Ectodermal cell (in vitro differentiated cells): Measurements from ENCODE around the gene KMT2E.

Experiments
- H3K27ac ChIP-seq: 2 replicates; pipeline ENCODE4 v1.7.0; 2013; ENCODE audit warnings: mild to moderate bottlenecking, low read depth, low read length; ENCODE audit not compliant: insufficient read depth, poor library complexity, severe bottlenecking
- H3K27me3 ChIP-seq: 2 replicates; pipeline ENCODE4 v1.7.0; 2013; ENCODE audit warnings: mild to moderate bottlenecking, low read length; ENCODE audit not compliant: insufficient read depth, control insufficient read depth, poor library complexity, severe bottlenecking
- H3K36me3 ChIP-seq: one replicate; pipeline ENCODE4 v1.7.0; 2013; ENCODE audit warnings: low read length; ENCODE audit not compliant: control insufficient read depth, insufficient read depth
- H3K4me1 ChIP-seq: one replicate; pipeline ENCODE4 v1.7.0; 2013; ENCODE audit warnings: low read length; ENCODE audit not compliant: control insufficient read depth, insufficient read depth
- H3K4me3 ChIP-seq: 2 replicates; pipeline ENCODE4 v1.7.0; 2013; ENCODE audit warnings: low read depth, low read length, control low read depth; ENCODE audit not compliant: insufficient read depth
- H3K9me3 ChIP-seq: 2 replicates; pipeline ENCODE4 v1.7.0; 2013; ENCODE audit warnings: mild to moderate bottlenecking, low read length, moderate library complexity; ENCODE audit not compliant: control insufficient read depth
- WGBS, 2 experiments: methylation state at CpG; one replicate each; pipeline ENCODE4 v1.1.7; 2013; ENCODE audit warnings: missing lambda C conversion rate in 2 of 2; 5-methylcytosine and 5-hydroxymethylcytosine counted together

KMT2E gene

DNA sequence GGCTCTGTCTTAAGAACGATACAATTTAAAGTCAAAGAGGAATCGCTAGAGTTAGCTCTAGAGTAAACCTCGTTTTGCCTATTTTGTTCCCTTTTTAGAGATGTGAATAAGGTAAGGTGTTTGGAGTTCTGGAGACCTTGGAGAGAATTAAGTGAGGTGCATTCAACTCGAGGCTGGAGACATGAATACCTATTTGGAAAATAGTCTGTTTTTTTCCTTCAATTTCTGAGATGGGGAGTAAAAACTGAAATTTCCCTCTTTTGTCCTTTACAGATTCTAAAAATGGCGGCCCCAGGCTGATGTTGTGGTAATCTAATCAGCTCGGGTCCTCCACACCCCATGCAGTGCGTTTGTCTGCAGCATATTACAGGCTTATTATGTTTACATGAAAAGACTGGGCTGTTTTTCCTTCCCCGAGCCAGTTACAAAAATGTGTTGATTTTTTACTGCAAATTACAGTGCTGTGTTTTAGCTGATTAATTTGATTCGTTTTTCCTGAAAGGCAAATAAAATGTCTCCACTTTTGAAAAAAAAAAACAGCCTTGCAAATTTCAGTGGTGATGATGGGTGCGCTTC, 1.5 kb downstream of the KMT2E start:
- Histone ChIP-seq H3K4me3 (peak overlapping the region; percentile 94), H3K36me3 (no peaks in the 10 kb centered on the region), H3K4me1 (peaks cover 2% of the 10 kb centered on the region), H3K27me3 (no peaks in the 10 kb centered on the region), H3K27ac (peak overlapping the region; percentile 100), H3K9me3 (no peaks in the 10 kb centered on the region)
- WGBS, 2 experiments: 0% methylated on average over 9 of the region's 10 CpGs

GRCh38 chr7:105016068-105016708, 2.2 kb downstream of the KMT2E start:
- H3K4me3 ChIP-seq: peak overlapping the region; percentile 94
- no peaks in the 10 kb centered on the region for H3K27me3 ChIP-seq
- no peak overlapping the region for H3K27ac ChIP-seq
- H3K9me3 ChIP-seq: no peaks in the 10 kb centered on the region
- no peaks in the 10 kb centered on the region for H3K4me1 ChIP-seq
- 33 to 46% methylated on average over 1 to 3 of the region's 3 CpGs for WGBS, 2 experiments
- H3K36me3 ChIP-seq: no peaks in the 10 kb centered on the region

GRCh38 chr7:105016709-105017656, 3.0 kb downstream of the KMT2E start:
- Histone ChIP-seq H3K9me3 (no peaks in the 10 kb centered on the region), H3K36me3 (no peaks in the 10 kb centered on the region), H3K27ac (no peak overlapping the region), H3K4me1 (no peaks in the 10 kb centered on the region), H3K4me3 (peak overlapping the region; percentile 94), H3K27me3 (no peaks in the 10 kb centered on the region)
- 43 to 59% methylated on average over 3 to 4 of the region's 5 CpGs for WGBS, 2 experiments

DNA sequence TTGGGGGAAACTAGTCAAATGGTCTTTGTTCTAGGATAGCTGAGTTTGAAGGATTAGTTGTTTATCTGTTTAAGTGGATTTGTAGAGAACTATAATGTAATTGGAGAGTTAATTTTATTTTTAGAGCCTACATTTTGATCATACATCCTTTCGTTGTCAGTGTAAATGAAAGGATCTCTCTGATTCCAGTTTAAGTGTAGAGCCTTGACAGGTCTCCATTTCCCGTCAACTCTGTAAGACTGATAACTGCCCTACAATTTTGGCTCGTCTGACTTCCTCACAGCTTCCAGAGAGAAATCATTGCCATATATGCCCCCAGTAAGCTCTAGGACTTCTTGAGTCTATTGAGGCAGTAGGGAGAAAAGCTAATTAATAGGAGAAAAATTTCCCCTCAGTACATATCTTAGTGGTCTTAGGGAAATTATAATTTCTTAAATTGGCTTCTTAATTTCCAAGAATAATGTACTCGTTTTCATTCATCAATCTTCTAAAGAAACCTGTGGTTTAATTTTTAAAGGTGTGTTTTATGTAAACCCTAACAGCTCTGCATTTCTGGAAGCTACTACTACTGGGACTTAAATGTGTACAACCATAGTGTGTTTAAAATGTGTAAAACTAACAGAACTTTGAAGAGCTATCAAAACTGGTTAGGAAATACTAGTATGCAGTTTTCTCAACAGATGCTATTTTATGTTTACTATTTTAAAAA, 3.8 kb downstream of the KMT2E start:
- Histone ChIP-seq H3K27me3 (no peaks in the 10 kb centered on the region), H3K9me3 (no peaks in the 10 kb centered on the region), H3K36me3 (no peaks in the 10 kb centered on the region), H3K4me1 (no peaks in the 10 kb centered on the region), H3K4me3 (peak overlapping the region; percentile 94), H3K27ac (no peak overlapping the region)
- 41 to 49% methylated on average over 3 of the region's 4 CpGs for WGBS, 2 experiments

DNA sequence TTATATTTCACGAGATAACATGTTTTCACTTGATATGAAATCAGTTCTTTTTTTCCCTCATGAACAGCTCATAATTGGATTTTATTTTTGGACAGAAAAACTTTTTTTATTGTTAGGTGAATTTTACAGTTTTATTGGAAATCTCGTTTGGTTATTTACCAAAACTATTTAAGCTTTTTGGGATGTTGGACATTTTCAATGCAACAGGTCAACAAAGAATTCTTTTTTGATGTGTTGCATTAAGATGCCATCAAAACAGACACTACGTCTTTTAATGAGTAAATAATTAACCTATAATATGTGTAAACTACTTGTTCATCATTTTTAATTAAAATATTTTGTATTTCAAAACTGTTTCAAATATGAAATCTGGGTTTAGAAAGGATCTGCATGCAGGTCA, 5.3 kb downstream of the KMT2E start:
- Histone ChIP-seq H3K27me3 (no peaks in the 10 kb centered on the region), H3K4me1 (no peaks in the 10 kb centered on the region), H3K9me3 (no peaks in the 10 kb centered on the region), H3K36me3 (no peaks in the 10 kb centered on the region), H3K27ac (no peak overlapping the region), H3K4me3 (no peak overlapping the region)
- WGBS, 2 experiments: 97 to 100% methylated on average over 1 to 3 of the region's 3 CpGs

- Histone ChIP-seq H3K9me3 (no peaks in the 10 kb centered on the region), H3K27me3 (no peaks in the 10 kb centered on the region), H3K4me1 (no peaks in the 10 kb centered on the region), H3K27ac (peak overlapping the region; percentile 29), H3K4me3 (no peak overlapping the region), H3K36me3 (no peaks in the 10 kb centered on the region)
- 75 to 83% methylated on average over 2 to 3 of the region's 3 CpGs for WGBS, 2 experiments
These were observed 6.9 kb downstream of the KMT2E start for GRCh38 chr7:105020926-105021325.

GRCh38 chr7:105021352-105021751, 7.3 kb downstream of the KMT2E start:
- no peak overlapping the region for H3K4me3 ChIP-seq
- no peaks in the 10 kb centered on the region for H3K9me3 ChIP-seq
- no peaks in the 10 kb centered on the region for H3K36me3 ChIP-seq
- no peaks in the 10 kb centered on the region for H3K27me3 ChIP-seq
- 90 to 95% methylated on average over 1 to 2 of the region's 3 CpGs for WGBS, 2 experiments
- no peak overlapping the region for H3K27ac ChIP-seq
- H3K4me1 ChIP-seq: no peaks in the 10 kb centered on the region

- Histone ChIP-seq H3K4me3 (no peak overlapping the region), H3K4me1 (no peaks in the 10 kb centered on the region), H3K36me3 (no peaks in the 10 kb centered on the region), H3K27ac (no peak overlapping the region), H3K27me3 (no peaks in the 10 kb centered on the region), H3K9me3 (no peaks in the 10 kb centered on the region)
- 96 to 100% methylated on average over 2 to 3 of the region's 3 CpGs for WGBS, 2 experiments
These were observed 8.0 kb downstream of the KMT2E start for GRCh38 chr7:105021967-105022366.

GRCh38 chr7:105022458-105022857, 8.5 kb downstream of the KMT2E start:
- 80 to 100% methylated on average over 1 of the region's 4 CpGs for WGBS, 2 experiments
- no peak overlapping the region for H3K4me3 ChIP-seq
- no peaks in the 10 kb centered on the region for H3K9me3 ChIP-seq
- no peaks in the 10 kb centered on the region for H3K27me3 ChIP-seq
- no peaks in the 10 kb centered on the region for H3K36me3 ChIP-seq
- H3K27ac ChIP-seq: no peak overlapping the region
- H3K4me1 ChIP-seq: no peaks in the 10 kb centered on the region

DNA sequence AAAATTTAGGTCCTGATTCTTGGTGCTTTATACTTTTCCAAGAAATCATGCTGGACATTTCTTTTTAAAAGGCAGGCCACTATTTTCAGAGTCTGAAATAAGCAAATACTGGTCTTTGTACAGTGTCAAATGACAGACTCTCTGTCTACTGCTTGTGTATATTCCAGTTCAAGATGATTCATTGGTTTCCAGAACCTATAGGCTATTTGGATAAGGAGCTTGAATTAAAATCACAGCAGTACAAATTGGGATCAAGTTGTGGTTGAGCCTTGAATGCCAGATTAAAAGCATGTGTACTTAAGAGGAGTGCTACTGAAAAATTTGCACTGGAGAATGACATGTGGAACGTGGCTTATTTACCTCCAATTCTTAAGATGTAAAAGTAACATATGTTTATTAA, 10.7 kb downstream of the KMT2E start:
- Histone ChIP-seq H3K27me3 (no peaks in the 10 kb centered on the region), H3K4me3 (no peak overlapping the region), H3K9me3 (no peaks in the 10 kb centered on the region), H3K36me3 (peaks cover 3% of the 10 kb centered on the region), H3K4me1 (no peaks in the 10 kb centered on the region), H3K27ac (no peak overlapping the region)
- no CpG with 5 or more reads among the region's 1 CpG for WGBS, 2 experiments
